Measurements from ENCODE around the gene CRTC3. TPM values are rescaled to one million over a fixed set of nuclear protein-coding genes. Genes with fewer than 3 reads are reported as not detected.

Gene CRTC3
- total RNA-seq, 3 donors from 2014 or later (not counting 1 experiment from before 2014, with no cell fraction given), result 68.8 to 101 (median 92.4) TPM

GRCh38 chr15:90588427-90588826, 58.7 kb downstream of the CRTC3 start:
- TF ChIP-seq CTCF (IDR thresholded peaks at IDR 0.05), result no peak
- peaks cover under 1% of the 10 kb centered on the region for H3K4me1 ChIP-seq (ENCODE audit: control insufficient read depth, insufficient read depth, low read length)
- WGBS (ENCODE audit: insufficient coverage), result 89% methylated on average over 5 of the region's 5 CpGs
- no peaks in the 10 kb centered on the region for H3K9me3 ChIP-seq (ENCODE audit: control insufficient read depth, insufficient read depth, low read length)
- peaks cover 2% of the 10 kb centered on the region for H3K36me3 ChIP-seq (ENCODE audit: control insufficient read depth, insufficient read depth, low read length)
- no peaks in the 10 kb centered on the region for H3K36me3 Mint-ChIP-seq
- no peak overlapping the region for H3K4me3 ChIP-seq (ENCODE audit: low read length)
- H3K27ac ChIP-seq (ENCODE audit: low read length), result no peak overlapping the region
- no peaks in the 10 kb centered on the region for H3K27me3 ChIP-seq (ENCODE audit: control insufficient read depth, insufficient read depth, low read length)
- H3K27ac Mint-ChIP-seq, result peak overlapping the region in 1 of 2 donors; percentile 32
- no peak for ATAC-seq
- no peaks in the 10 kb centered on the region for H3K9me3 Mint-ChIP-seq
- intact Hi-C loops (cut with micrococcal nuclease), result no loop called here
- no peak for DNase-seq
- H3K4me1 Mint-ChIP-seq, result peaks cover 10 to 20% of the 10 kb centered on the region in 2 donors
- no peaks in the 10 kb centered on the region for H3K27me3 Mint-ChIP-seq (ENCODE audit: low read depth in 2 of 2)
- no peak overlapping the region for H3K4me3 Mint-ChIP-seq

- no peak for TF ChIP-seq CTCF (IDR thresholded peaks at IDR 0.05)
- H3K27ac Mint-ChIP-seq, result no peak overlapping the region
- no peaks in the 10 kb centered on the region for H3K27me3 ChIP-seq (ENCODE audit: control insufficient read depth, insufficient read depth, low read length)
- WGBS (ENCODE audit: insufficient coverage), result 100% methylated on average over 1 of the region's 1 CpG
- H3K4me1 Mint-ChIP-seq, result peaks cover 32 to 39% of the 10 kb centered on the region in 2 donors
- peaks cover 2% of the 10 kb centered on the region for H3K36me3 ChIP-seq (ENCODE audit: control insufficient read depth, insufficient read depth, low read length)
- H3K36me3 Mint-ChIP-seq, result no peaks in the 10 kb centered on the region
- H3K9me3 ChIP-seq (ENCODE audit: control insufficient read depth, insufficient read depth, low read length), result no peaks in the 10 kb centered on the region
- no peaks in the 10 kb centered on the region for H3K9me3 Mint-ChIP-seq
- H3K4me1 ChIP-seq (ENCODE audit: control insufficient read depth, insufficient read depth, low read length), result peaks cover 22% of the 10 kb centered on the region
- DNase-seq, result no peak
- H3K27ac ChIP-seq (ENCODE audit: low read length), result no peak overlapping the region
- intact Hi-C loops (cut with micrococcal nuclease), result no loop called here
- H3K4me3 Mint-ChIP-seq, result no peak overlapping the region
- no peak for ATAC-seq
- H3K4me3 ChIP-seq (ENCODE audit: low read length), result no peak overlapping the region
- H3K27me3 Mint-ChIP-seq (ENCODE audit: low read depth in 2 of 2), result no peaks in the 10 kb centered on the region
Measured at GRCh38 chr15:90591524-90591923, 61.8 kb downstream of the CRTC3 start.

- no peaks in the 10 kb centered on the region for H3K27me3 ChIP-seq (ENCODE audit: control insufficient read depth, insufficient read depth, low read length)
- H3K36me3 ChIP-seq (ENCODE audit: control insufficient read depth, insufficient read depth, low read length), result peaks cover 2% of the 10 kb centered on the region
- H3K4me3 Mint-ChIP-seq, result no peak overlapping the region
- H3K27me3 Mint-ChIP-seq (ENCODE audit: low read depth in 2 of 2), result no peaks in the 10 kb centered on the region
- no peak overlapping the region for H3K4me3 ChIP-seq (ENCODE audit: low read length)
- DNase-seq (no peak), ATAC-seq (no peak)
- no peak overlapping the region for H3K27ac ChIP-seq (ENCODE audit: low read length)
- intact Hi-C loops (cut with micrococcal nuclease), result no loop called here
- H3K9me3 Mint-ChIP-seq, result no peaks in the 10 kb centered on the region
- H3K27ac Mint-ChIP-seq, result peak overlapping the region; percentile 93 to 97
- peaks cover 40 to 46% of the 10 kb centered on the region in 2 donors for H3K4me1 Mint-ChIP-seq
- no peaks in the 10 kb centered on the region for H3K9me3 ChIP-seq (ENCODE audit: control insufficient read depth, insufficient read depth, low read length)
- WGBS (ENCODE audit: insufficient coverage), result 100% methylated on average over 3 of the region's 5 CpGs
- H3K36me3 Mint-ChIP-seq, result no peaks in the 10 kb centered on the region
- TF ChIP-seq CTCF (IDR thresholded peaks at IDR 0.05), result no peak
- H3K4me1 ChIP-seq (ENCODE audit: control insufficient read depth, insufficient read depth, low read length), result peaks cover 29% of the 10 kb centered on the region
Measured at GRCh38 chr15:90592131-90592881, 62.6 kb downstream of the CRTC3 start.

Data from natural killer cell (primary cell).